ENCODE measurements around the gene LAMA4.
A peak's percentile ranks its signal among the peaks of the same experiment; 100 is the strongest.

DNA sequence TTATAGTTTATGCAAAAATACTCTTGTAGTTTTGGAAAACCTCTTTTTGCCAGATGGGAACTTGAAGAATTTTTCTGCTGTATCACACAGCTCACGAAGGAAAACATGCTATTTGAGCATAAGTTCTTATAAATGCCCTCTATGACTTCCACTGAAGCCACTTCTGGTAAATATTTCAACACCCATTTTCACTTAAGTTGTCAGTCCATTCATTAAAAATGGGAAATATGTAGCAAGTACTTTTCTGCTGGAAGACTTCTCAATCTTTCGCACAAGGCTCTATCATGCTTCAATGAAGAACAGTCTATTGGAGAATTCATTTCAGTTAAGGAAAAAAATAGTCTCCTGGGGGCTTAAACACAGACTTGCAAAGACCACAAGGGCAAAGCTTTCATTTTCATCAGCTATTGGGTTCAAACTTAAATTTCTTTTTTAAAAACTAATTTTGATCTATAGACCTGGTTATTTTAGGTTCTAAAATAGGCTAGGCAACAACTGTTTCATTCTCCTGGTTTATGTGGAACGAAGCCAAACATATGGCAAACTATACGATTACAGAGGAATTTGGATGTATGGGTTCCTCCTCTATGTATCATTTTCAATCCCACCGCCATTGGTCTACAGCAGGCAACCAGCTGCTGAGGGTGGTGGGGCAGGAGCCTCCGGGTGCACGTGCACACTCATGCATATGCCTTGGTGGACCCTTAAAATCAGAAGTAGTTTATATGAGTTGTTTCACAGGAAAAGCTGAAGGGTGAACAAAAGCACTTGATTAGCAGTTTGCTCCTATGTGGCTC, 38.7 kb downstream of the LAMA4 start:
- TF ChIP-seq POLR2AphosphoS5 (IDR thresholded peaks at IDR 0.05), result peak in 1 of 2 donors; percentile 4
- no peak for TF ChIP-seq EP300 (IDR thresholded peaks at IDR 0.05)
- TF ChIP-seq, protein P1, sequence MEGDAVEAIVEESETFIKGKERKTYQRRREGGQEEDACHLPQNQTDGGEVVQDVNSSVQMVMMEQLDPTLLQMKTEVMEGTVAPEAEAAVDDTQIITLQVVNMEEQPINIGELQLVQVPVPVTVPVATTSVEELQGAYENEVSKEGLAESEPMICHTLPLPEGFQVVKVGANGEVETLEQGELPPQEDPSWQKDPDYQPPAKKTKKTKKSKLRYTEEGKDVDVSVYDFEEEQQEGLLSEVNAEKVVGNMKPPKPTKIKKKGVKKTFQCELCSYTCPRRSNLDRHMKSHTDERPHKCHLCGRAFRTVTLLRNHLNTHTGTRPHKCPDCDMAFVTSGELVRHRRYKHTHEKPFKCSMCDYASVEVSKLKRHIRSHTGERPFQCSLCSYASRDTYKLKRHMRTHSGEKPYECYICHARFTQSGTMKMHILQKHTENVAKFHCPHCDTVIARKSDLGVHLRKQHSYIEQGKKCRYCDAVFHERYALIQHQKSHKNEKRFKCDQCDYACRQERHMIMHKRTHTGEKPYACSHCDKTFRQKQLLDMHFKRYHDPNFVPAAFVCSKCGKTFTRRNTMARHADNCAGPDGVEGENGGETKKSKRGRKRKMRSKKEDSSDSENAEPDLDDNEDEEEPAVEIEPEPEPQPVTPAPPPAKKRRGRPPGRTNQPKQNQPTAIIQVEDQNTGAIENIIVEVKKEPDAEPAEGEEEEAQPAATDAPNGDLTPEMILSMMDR (IDR thresholded peaks at IDR 0.05), result no peak
- no peak for TF ChIP-seq POLR2A (IDR thresholded peaks at IDR 0.05; ENCODE audit: low read depth)
